B cell (primary cell): ENCODE measurements around the gene ZC3H10. TPM values are rescaled to one million over a fixed set of nuclear protein-coding genes. Genes with fewer than 3 reads are reported as not detected.

Experiments
- ATAC-seq: fragments of 200-7000 bp; cut with Tn5 transposase; one replicate; pipeline ENCODE4 v1.10.0; 2021; ENCODE audit warnings: low read depth, mild to moderate bottlenecking, moderate number of reproducible peaks, moderate library complexity
- CTCF ChIA-PET: fragments of 350-600 bp; sonication (Branson Sonifier 250); formaldehyde crosslinking; loops from one replicate; lab custom pipeline; 2021; ENCODE audit warnings: antibody characterized with exemption, inconsistent platforms; lab: Charles Lee
- POLR2A ChIA-PET: fragments of 350-600 bp; sonication (Branson Sonifier 250); formaldehyde crosslinking; loops from one replicate; lab custom pipeline; 2021; ENCODE audit warnings: antibody characterized with exemption; lab: Charles Lee
- DNase-seq: peaks from one replicate; pipeline ENCODE4 v3.0.0; 2013
- H2AFZ ChIP-seq: 2 replicates; pipeline ENCODE4 v1.6.1; 2012; ENCODE audit warnings: mild to moderate bottlenecking, low read depth, low read length; ENCODE audit not compliant: insufficient read depth, poor library complexity, severe bottlenecking
- H3K27ac ChIP-seq, 2 donors: 1 replicate in 1 of 2; 2 replicates in 1 of 2; pipeline ENCODE4 v1.5.1; 2012 to 2013; ENCODE audit warnings: low read length in 2 of 2, mild to moderate bottlenecking in 2 of 2, moderate library complexity in 1 of 2
- H3K27me3 ChIP-seq, 4 experiments: fragments of 200-600 bp in 1 of 4; sonication (generic) in 1 of 4; replicated peaks in 1 of 4; 1 replicate in 2 of 4; 2 replicates in 2 of 4; pipeline versions ENCODE4 v1.6.1 to v1.7.0; 2013 to 2016; ENCODE audit warnings: low read length in 3 of 4, mild to moderate bottlenecking in 2 of 4, mixed read lengths in 1 of 4, moderate library complexity in 1 of 4; ENCODE audit not compliant: insufficient read depth in 4 of 4, control insufficient read depth in 3 of 4; ENCODE audit errors: control extremely low read depth in 1 of 4
- H3K36me3 ChIP-seq, 2 experiments: replicated peaks in 1 of 2; 1 replicate in 1 of 2; 2 replicates in 1 of 2; pipeline versions ENCODE4 v1.6.1 to v1.7.1; 2013; ENCODE audit warnings: low read length in 1 of 2; ENCODE audit not compliant: insufficient read depth in 2 of 2, control insufficient read depth in 1 of 2; ENCODE audit errors: control extremely low read depth in 1 of 2, extremely low read depth in 1 of 2
- H3K4me1 ChIP-seq, 2 donors: fragments of 200-600 bp in 1 of 2; sonication (generic) in 1 of 2; 1 replicate in 1 of 2; 2 replicates in 1 of 2; pipeline versions ENCODE4 v1.5.1 to v1.6.1; 2013 to 2017; ENCODE audit warnings: low read length in 2 of 2; ENCODE audit not compliant: control insufficient read depth in 2 of 2, insufficient read depth in 2 of 2
- H3K4me2 ChIP-seq: replicated peaks from 2 replicates; pipeline ENCODE3; 2012; ENCODE audit warnings: mild to moderate bottlenecking, low read depth, low read length; ENCODE audit not compliant: poor library complexity, severe bottlenecking
- H3K4me3 ChIP-seq, 5 experiments: fragments of 200-600 bp in 1 of 5; sonication (generic) in 1 of 5; 1 replicate in 3 of 5; 2 replicates in 2 of 5; pipeline versions ENCODE4 v1.5.1 to v1.7.0; 2011 to 2016; ENCODE audit warnings: low read length in 4 of 5, mild to moderate bottlenecking in 4 of 5, low read depth in 2 of 5, control low read depth in 1 of 5, moderate library complexity in 1 of 5; ENCODE audit not compliant: insufficient read depth in 1 of 5; ENCODE audit errors: control extremely low read depth in 1 of 5, extremely low read depth in 1 of 5
- H3K79me2 ChIP-seq: fragments of 200-600 bp; sonication (generic); one replicate; pipeline ENCODE4 v1.6.0; 2016; ENCODE audit warnings: low read length; ENCODE audit not compliant: control insufficient read depth, insufficient read depth
- H3K9ac ChIP-seq: fragments of 200-600 bp; sonication (generic); 2 replicates; pipeline ENCODE4 v1.6.1; 2017; ENCODE audit warnings: mild to moderate bottlenecking, low read length, moderate library complexity
- H3K9me3 ChIP-seq, 3 donors: one replicate each; pipeline versions ENCODE4 v1.6.1 to v1.7.1; 2013; ENCODE audit warnings: low read length in 2 of 3; ENCODE audit not compliant: control insufficient read depth in 2 of 3, insufficient read depth in 1 of 3; ENCODE audit errors: control extremely low read depth in 1 of 3
- H4K20me1 ChIP-seq: 2 replicates; pipeline ENCODE4 v1.6.0; 2012; ENCODE audit warnings: mild to moderate bottlenecking, low read length; ENCODE audit not compliant: insufficient read depth, control insufficient read depth, poor library complexity, severe bottlenecking
- H3K27ac Mint-ChIP-seq: one replicate; pipeline ENCODE4 v1.8.0; 2021; ENCODE audit warnings: mixed read lengths
- H3K27me3 Mint-ChIP-seq: one replicate; pipeline ENCODE4 v1.8.0; 2021; ENCODE audit warnings: mixed read lengths
- H3K4me1 Mint-ChIP-seq: one replicate; pipeline ENCODE4 v1.8.0; 2021; ENCODE audit warnings: mixed read lengths
- H3K4me3 Mint-ChIP-seq: one replicate; pipeline ENCODE4 v1.8.0; 2021; ENCODE audit warnings: mixed read lengths
- H3K9me3 Mint-ChIP-seq: one replicate; pipeline ENCODE4 v1.8.0; 2022; ENCODE audit warnings: mixed read lengths; ENCODE audit not compliant: insufficient read depth
- EZH2 ChIP-seq: IDR thresholded peaks from 2 replicates; pipeline ENCODE4 v1.6.1; 2012; ENCODE audit warnings: borderline replicate concordance, low read depth, mild to moderate bottlenecking, moderate library complexity, low read length; ENCODE audit not compliant: insufficient read depth, poor library complexity, severe bottlenecking
- WGBS: methylation state at CpG from one replicate; pipeline ENCODE4 v1.1.5; 2013; ENCODE audit warnings: missing lambda C conversion rate; ENCODE audit not compliant: insufficient coverage; 5-methylcytosine and 5-hydroxymethylcytosine counted together
- intact Hi-C: fragments of 100-400 bp; cut with micrococcal nuclease; formaldehyde crosslinking; loops from one replicate; pipeline ENCODE4 v1.10.0; 2022
- polyA plus RNA-seq: library from polyadenylated mRNA; depleted of rRNA; stranded (reverse); fragments of >200 nt; gene quantifications from 2 replicates; pipeline ENCODE4 v1.2.3, GENCODE V29; 2012
- total RNA-seq, 2 donors: library from RNA; stranded (reverse); fragments of 120-200 nt in 1 of 2; gene quantifications; 1 replicate in 1 of 2; 2 replicates in 1 of 2; pipeline versions ENCODE4 v1.2.3 to v1.2.4, GENCODE V29; 2013 to 2022
- TF ChIP-seq, protein P1 (sequence below): fragments of 200-600 bp; IDR thresholded peaks from one replicate; pipeline ENCODE4 v1.8.0; 2022; ENCODE audit warnings: antibody characterized with exemption, mild to moderate bottlenecking

Gene ZC3H10
- total and polyA plus RNA-seq, 2 donors (not counting 1 experiment from before 2014, with no cell fraction given): 4.7 to 21.7 TPM

DNA sequence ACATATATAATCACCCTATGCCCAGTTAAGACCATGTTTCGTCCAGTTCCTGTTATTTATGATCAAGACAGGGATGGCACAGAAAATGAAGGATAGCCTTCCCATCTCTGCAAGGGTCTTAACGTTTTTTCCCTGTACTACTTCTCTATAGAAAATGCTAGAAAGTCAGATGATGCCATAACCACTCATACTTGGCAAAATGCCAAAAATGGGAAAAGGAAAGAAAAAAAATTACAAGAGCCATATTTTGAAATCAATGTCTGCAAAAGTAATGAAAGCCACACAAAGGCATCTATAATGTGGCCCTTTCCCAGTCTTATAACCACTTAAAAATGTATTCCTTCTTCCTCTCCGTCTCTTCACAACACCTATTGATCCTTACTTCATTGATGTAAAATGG, 32.5 kb downstream of the ZC3H10 start:
- peaks cover 15 to 20% of the 10 kb centered on the region in 2 donors for H3K4me1 ChIP-seq
- peaks cover 0 to 3% of the 10 kb centered on the region in 2 experiments for H3K36me3 ChIP-seq
- no peaks in the 10 kb centered on the region for H3K27me3 ChIP-seq
- no peak overlapping the region for H3K9ac ChIP-seq
- intact Hi-C loops: loop anchor here (10.0 kb wide), 1 partner anchor 924 kb away; the partner anchor contains the start of gene NEMP1
- no peaks in the 10 kb centered on the region for H3K9me3 Mint-ChIP-seq
- CTCF ChIA-PET: interaction anchor here (1.5 to 1.6 kb wide), 2 partner anchors 24 to 39 kb away, joined by 5 to 8 read pairs; partner anchors contain the start of gene SMARCC2
- peaks cover 41% of the 10 kb centered on the region for H3K79me2 ChIP-seq
- H3K9me3 ChIP-seq: no peaks in the 10 kb centered on the region
- H4K20me1 ChIP-seq: no peaks in the 10 kb centered on the region
- no peak for ATAC-seq
- POLR2A ChIA-PET: interaction anchor here (1.1 to 2.1 kb wide), 2 partner anchors 13 to 22 kb away, joined by 3 to 28 read pairs; partner anchors contain the start of gene ESYT1
- no peak overlapping the region for H2AFZ ChIP-seq
- H3K4me1 Mint-ChIP-seq: peaks cover 31% of the 10 kb centered on the region
- DNase-seq: no peak
- WGBS: no CpG with 5 or more reads among the region's 3 CpGs
- H3K4me2 ChIP-seq: no peak overlapping the region
- TF ChIP-seq EZH2: no peak
- TF ChIP-seq, protein P1, sequence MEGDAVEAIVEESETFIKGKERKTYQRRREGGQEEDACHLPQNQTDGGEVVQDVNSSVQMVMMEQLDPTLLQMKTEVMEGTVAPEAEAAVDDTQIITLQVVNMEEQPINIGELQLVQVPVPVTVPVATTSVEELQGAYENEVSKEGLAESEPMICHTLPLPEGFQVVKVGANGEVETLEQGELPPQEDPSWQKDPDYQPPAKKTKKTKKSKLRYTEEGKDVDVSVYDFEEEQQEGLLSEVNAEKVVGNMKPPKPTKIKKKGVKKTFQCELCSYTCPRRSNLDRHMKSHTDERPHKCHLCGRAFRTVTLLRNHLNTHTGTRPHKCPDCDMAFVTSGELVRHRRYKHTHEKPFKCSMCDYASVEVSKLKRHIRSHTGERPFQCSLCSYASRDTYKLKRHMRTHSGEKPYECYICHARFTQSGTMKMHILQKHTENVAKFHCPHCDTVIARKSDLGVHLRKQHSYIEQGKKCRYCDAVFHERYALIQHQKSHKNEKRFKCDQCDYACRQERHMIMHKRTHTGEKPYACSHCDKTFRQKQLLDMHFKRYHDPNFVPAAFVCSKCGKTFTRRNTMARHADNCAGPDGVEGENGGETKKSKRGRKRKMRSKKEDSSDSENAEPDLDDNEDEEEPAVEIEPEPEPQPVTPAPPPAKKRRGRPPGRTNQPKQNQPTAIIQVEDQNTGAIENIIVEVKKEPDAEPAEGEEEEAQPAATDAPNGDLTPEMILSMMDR: no peak
- peak overlapping the region; percentile 98 for H3K27ac Mint-ChIP-seq
- no peak overlapping the region for H3K4me3 ChIP-seq
- H3K27me3 Mint-ChIP-seq: no peaks in the 10 kb centered on the region
- H3K27ac ChIP-seq: no peak overlapping the region
- peak overlapping the region; percentile 58 for H3K4me3 Mint-ChIP-seq

DNA sequence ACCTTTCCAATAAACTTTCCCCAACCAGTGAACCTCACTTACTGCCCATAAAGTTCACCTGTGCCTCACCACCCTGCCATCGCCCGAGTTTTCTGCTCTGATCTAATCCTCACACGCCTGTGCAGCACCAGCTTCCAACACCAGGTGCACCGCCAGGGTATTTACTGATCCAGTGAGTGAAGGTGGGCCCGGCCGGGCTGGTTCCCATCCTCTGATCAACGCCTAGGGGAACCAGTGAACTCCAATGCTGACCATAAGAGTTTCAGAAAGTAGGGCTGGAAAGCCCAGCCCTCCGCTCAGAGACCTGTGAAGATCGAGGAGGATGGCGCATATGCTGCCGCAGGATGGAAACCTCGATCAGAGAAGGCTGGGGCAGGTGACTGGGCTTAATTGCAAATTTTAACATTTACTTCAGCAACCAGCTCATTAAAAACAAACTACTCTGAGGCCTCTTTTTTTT, 33.6 kb downstream of the ZC3H10 start:
- TF ChIP-seq EZH2: no peak
- TF ChIP-seq, protein P1: peak; percentile 74
- Histone ChIP-seq H3K27me3 (no peaks in the 10 kb centered on the region), H3K9me3 (no peaks in the 10 kb centered on the region), H3K79me2 (peaks cover 52% of the 10 kb centered on the region), H3K4me3 (peak overlapping the region; percentile 54 to 89 (median 81)), H3K27ac (peak overlapping the region; percentile 74 to 88), H2AFZ (peak overlapping the region; percentile 94), H3K4me2 (peak overlapping the region; percentile 89), H3K9ac (peak overlapping the region; percentile 88), H3K36me3 (peaks cover 0 to 3% of the 10 kb centered on the region in 2 experiments), H4K20me1 (no peaks in the 10 kb centered on the region), H3K4me1 (peaks cover 15 to 22% of the 10 kb centered on the region in 2 donors)
- ATAC-seq: peak; percentile 53
- POLR2A ChIA-PET: interaction anchor here (0.5 to 2.1 kb wide), 11 partner anchors 12 to 411 kb away, joined by 3 to 28 read pairs (median 3); partner anchors contain the start of genes COQ10A, ESYT1, IL23A and PA2G4
- peak overlapping the region; percentile 94 for H3K4me3 Mint-ChIP-seq
- 7% methylated on average over 12 of the region's 12 CpGs for WGBS
- no peaks in the 10 kb centered on the region for H3K9me3 Mint-ChIP-seq
- H3K27me3 Mint-ChIP-seq: no peaks in the 10 kb centered on the region
- H3K27ac Mint-ChIP-seq: peak overlapping the region; percentile 98
- CTCF ChIA-PET: interaction anchor here (0.9 to 1.4 kb wide), 5 partner anchors 22 to 37 kb away, joined by 5 to 11 read pairs (median 9); partner anchors contain the start of genes ESYT1, SMARCC2 and ZC3H10
- intact Hi-C loops: loop anchor here (1.0 to 10.0 kb wide), 3 partner anchors 25 to 923 kb away; partner anchors contain the start of genes NEMP1 and PA2G4
- DNase-seq: peak; percentile 69
- H3K4me1 Mint-ChIP-seq: peaks cover 33% of the 10 kb centered on the region
